Naive thymus-derived CD8-positive, alpha-beta T cell (primary cell): ENCODE data around the gene NUP54. TPM values are rescaled to one million over a fixed set of nuclear protein-coding genes. Genes with fewer than 3 reads are reported as not detected.
A peak's percentile ranks its signal among the peaks of the same experiment; 100 is the strongest.

Experiments used
- ATAC-seq, 2 donors: fragments of 150-1000 bp; cut with Tn5 transposase in 1 of 2; sonication (Bioruptor Pico), chemical (Tn5 transposase) in 1 of 2; 1 replicate in 1 of 2; 2 replicates in 1 of 2; pipeline ENCODE4 v1.10.0; 2021; ENCODE audit warnings: mild to moderate bottlenecking in 2 of 2, moderate library complexity in 2 of 2
- POLR2A ChIA-PET: fragments of 350-600 bp; sonication (Branson Sonifier 250); formaldehyde crosslinking; loops from one replicate; lab custom pipeline; 2021; ENCODE audit warnings: antibody characterized with exemption; lab: Charles Lee
- DNase-seq, 10 donors: peaks; one replicate each; pipeline versions ENCODE4 v3.0.0 to v3.0.0-alpha.2; 2020 to 2022
- H3K27ac Mint-ChIP-seq, 10 donors: one replicate each; pipeline ENCODE4 v1.8.0; 2020 to 2022; ENCODE audit warnings: mild to moderate bottlenecking in 10 of 10, mixed read lengths in 10 of 10, moderate library complexity in 4 of 10, inconsistent platforms in 1 of 10
- H3K27me3 Mint-ChIP-seq, 5 donors: one replicate each; pipeline ENCODE4 v1.8.0; 2021 to 2022; ENCODE audit warnings: mixed read lengths in 5 of 5
- H3K36me3 Mint-ChIP-seq, 3 donors: one replicate each; pipeline ENCODE4 v1.8.0; 2020 to 2022; ENCODE audit warnings: mixed read lengths in 3 of 3, mild to moderate bottlenecking in 2 of 3, inconsistent platforms in 1 of 3
- H3K4me1 Mint-ChIP-seq, 4 donors: one replicate each; pipeline ENCODE4 v1.8.0; 2021 to 2022; ENCODE audit warnings: mixed read lengths in 4 of 4
- H3K4me3 Mint-ChIP-seq, 10 donors: one replicate each; pipeline ENCODE4 v1.8.0; 2020 to 2022; ENCODE audit warnings: mild to moderate bottlenecking in 10 of 10, mixed read lengths in 10 of 10, moderate library complexity in 6 of 10, inconsistent platforms in 1 of 10
- H3K9me3 Mint-ChIP-seq, 9 donors: one replicate each; pipeline ENCODE4 v1.8.0; 2020 to 2022; ENCODE audit warnings: mixed read lengths in 9 of 9, mild to moderate bottlenecking in 3 of 9, inconsistent platforms in 1 of 9, moderate library complexity in 1 of 9
- polyA plus RNA-seq, 3 donors: library from polyadenylated mRNA; unstranded; fragments of 300-500 nt; fragmentation: Illumina TruSeq; gene quantifications; one replicate each; pipeline ENCODE4 v1.2.3, GENCODE V29; 2021
- total RNA-seq, 8 experiments: library from RNA in 2 of 8; stranded (reverse) in 2 of 8; gene quantifications; one replicate each; pipeline ENCODE4 v1.2.3 and lab custom pipeline; 2021 to 2026

Gene NUP54
- total and polyA plus RNA-seq, 5 experiments from 2014 or later: 36.8 to 59.9 (median 40.0) TPM

DNA sequence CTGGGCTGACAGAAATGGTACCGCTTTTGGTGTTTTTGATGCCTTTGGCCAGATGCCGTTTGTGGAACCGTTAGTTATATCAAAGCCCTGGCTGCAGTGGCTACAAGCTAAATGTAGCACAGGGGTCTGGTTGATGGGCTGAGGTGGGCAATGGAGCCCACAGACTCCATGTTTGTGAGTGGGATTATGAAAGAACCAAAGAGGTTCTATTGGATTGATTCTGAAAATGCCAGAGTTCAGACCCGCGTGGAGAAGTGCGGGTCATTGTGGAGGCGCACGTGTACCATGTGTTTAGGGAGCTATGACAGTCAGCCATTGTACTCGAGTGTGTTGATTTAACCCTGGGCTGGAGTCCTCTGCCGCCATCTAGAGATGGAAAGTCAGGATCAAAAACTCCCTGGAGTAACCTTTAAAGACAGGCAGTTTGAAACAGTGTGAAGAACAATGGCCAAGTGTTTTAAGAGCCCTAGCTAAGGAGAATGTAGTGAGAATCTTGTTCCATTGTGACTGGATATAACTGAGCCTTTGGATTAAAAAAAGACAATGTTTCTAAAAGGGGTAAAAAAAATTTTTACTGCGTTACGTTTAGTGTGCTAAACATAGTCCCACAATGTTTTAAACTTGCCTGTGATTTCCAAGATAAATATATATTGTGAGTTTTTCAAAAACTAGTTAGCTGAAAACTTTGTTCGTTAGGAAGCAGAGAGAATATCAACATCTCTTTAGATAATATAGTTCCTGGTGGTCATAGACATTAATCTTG, 61.0 kb downstream of the NUP54 start:
- DNase-seq: no peak
- no peak overlapping the region for H3K4me3 Mint-ChIP-seq
- H3K27me3 Mint-ChIP-seq: peaks cover 0 to 9% (median 1%) of the 10 kb centered on the region in 5 donors
- no peak for ATAC-seq
- H3K4me1 Mint-ChIP-seq: peaks cover 0 to 7% (median 0%) of the 10 kb centered on the region in 4 donors
- H3K27ac Mint-ChIP-seq: no peak overlapping the region
- POLR2A ChIA-PET: no interaction called here
- H3K36me3 Mint-ChIP-seq: no peaks in the 10 kb centered on the region
- no peaks in the 10 kb centered on the region for H3K9me3 Mint-ChIP-seq

- DNase-seq: no peak
- no peak overlapping the region for H3K4me3 Mint-ChIP-seq
- H3K36me3 Mint-ChIP-seq: no peaks in the 10 kb centered on the region
- ATAC-seq: no peak
- no peaks in the 10 kb centered on the region for H3K4me1 Mint-ChIP-seq
- H3K27ac Mint-ChIP-seq: no peak overlapping the region
- H3K9me3 Mint-ChIP-seq: no peaks in the 10 kb centered on the region
- H3K27me3 Mint-ChIP-seq: peaks cover 0 to 9% (median 4%) of the 10 kb centered on the region in 5 donors
- POLR2A ChIA-PET: no interaction called here
Measured at GRCh38 chr4:76084542-76084941, 63.7 kb downstream of the NUP54 start.

DNA sequence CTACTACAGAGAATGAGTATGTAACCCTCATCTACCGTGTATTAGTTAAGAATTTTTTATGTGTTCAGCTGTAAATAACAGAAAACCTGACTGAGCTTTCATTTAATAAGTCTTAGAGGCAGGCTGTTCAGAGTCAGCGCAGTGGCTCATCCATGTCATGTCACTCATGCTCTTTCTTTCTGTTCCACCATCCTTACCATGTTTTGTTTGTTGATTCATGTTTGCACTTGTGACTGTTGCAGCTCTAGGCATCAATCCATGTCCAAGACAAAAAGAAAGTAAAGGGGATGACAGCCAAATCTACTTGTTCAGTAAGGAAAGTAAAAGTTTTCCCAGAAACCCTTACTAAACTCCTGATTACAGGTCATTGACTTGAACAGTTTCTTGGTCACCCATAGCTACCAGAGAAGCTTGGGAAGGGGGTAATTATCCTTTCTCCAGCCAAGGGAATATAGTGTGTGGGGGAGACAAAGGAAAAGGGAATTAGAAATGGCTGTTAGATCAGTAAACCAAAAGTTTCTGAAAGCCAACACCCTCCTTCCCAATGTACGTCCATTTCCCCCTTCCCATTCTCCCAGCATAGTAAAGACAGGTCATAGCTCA, 64.7 kb downstream of the NUP54 start:
- DNase-seq (no peak), ATAC-seq (no peak)
- Mint-ChIP-seq H3K36me3 (no peaks in the 10 kb centered on the region), H3K4me1 (no peaks in the 10 kb centered on the region), H3K27me3 (peaks cover 0 to 9% (median 5%) of the 10 kb centered on the region in 5 donors), H3K27ac (no peak overlapping the region), H3K4me3 (no peak overlapping the region), H3K9me3 (no peaks in the 10 kb centered on the region)
- POLR2A ChIA-PET: no interaction called here

DNA sequence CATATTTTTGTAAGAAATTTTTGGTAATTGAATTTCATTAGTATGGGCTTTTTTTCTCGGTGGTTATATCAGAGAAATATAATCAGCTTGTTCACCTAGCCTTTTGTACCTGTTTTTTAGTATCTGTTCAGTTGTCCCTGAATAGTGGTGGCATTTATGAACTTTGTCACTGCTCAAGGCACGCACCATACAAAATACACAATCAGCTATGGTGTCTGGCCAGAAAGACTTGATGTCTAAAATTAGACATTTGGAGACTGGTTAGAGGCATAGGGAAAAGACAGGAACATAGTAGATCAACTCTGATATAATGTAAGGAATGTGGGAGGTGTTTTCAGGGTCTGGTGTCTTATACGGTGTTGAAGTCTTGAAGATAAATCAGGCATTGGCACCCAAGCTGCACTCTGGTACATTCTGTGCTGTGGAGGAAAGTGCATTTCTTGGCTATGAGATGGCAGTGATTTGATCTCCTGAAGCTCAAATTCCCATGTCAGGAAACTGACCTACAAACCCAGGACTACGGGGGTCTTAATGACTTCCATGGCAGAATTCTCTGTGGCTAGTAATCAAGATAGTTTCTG, 70.1 kb downstream of the NUP54 start:
- Mint-ChIP-seq H3K9me3 (no peaks in the 10 kb centered on the region), H3K4me1 (no peaks in the 10 kb centered on the region), H3K36me3 (no peaks in the 10 kb centered on the region), H3K27ac (no peak overlapping the region), H3K27me3 (peaks cover 0 to 7% (median 0%) of the 10 kb centered on the region in 5 donors), H3K4me3 (no peak overlapping the region)
- POLR2A ChIA-PET: no interaction called here
- DNase-seq (no peak), ATAC-seq (no peak)

DNA sequence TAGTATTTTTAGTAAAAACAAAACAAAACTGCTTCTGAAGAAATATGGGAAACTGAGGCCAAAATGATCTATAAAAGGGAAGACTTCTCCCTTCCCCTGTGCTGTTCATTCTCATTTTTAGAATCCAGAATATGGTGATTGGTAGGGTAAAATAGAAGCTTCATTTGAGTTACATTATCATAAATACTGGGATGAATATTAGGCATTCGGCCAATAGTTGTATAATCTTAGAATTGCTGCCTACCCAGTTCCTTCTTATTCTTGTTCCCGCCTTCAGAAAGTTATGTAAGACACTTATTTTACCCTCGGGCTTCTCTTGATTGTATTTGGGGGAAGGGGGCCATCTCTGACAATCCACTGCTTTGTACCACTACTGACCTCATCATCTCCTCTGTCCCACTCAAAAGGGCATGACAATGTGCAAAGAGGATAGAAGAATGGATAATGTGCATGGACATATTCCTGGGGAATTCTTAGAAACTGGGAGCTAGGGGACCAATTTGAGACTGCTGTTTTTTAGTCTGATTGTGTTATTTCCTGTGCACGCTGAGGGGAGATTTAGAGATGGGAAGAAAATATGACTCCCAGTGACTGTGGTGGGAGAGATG, 73.1 kb downstream of the NUP54 start:
- DNase-seq (no peak), ATAC-seq (no peak)
- POLR2A ChIA-PET: no interaction called here
- no peaks in the 10 kb centered on the region for H3K9me3 Mint-ChIP-seq
- no peaks in the 10 kb centered on the region for H3K4me1 Mint-ChIP-seq
- peaks cover 0 to 6% (median 0%) of the 10 kb centered on the region in 5 donors for H3K27me3 Mint-ChIP-seq
- H3K4me3 Mint-ChIP-seq: no peak overlapping the region
- no peak overlapping the region for H3K27ac Mint-ChIP-seq
- H3K36me3 Mint-ChIP-seq: no peaks in the 10 kb centered on the region

GRCh38 chr4:76074468-76074867, 73.7 kb downstream of the NUP54 start, which contains the start of gene ART3:
TSS of gene ART3 (plus strand) at chr4:76074709. CDS start at chr4:76075890, 1,181 bp downstream.
- DNase-seq (no peak), ATAC-seq (no peak)
- Mint-ChIP-seq H3K36me3 (no peaks in the 10 kb centered on the region), H3K4me3 (no peak within 1 kb of the TSS), H3K27ac (no peak within 1 kb of the TSS), H3K4me1 (no peaks in the 10 kb centered on the region), H3K27me3 (peaks cover 0 to 4% (median 0%) of the 10 kb centered on the region in 5 donors), H3K9me3 (no peaks in the 10 kb centered on the region)
- POLR2A ChIA-PET: no interaction called here

DNA sequence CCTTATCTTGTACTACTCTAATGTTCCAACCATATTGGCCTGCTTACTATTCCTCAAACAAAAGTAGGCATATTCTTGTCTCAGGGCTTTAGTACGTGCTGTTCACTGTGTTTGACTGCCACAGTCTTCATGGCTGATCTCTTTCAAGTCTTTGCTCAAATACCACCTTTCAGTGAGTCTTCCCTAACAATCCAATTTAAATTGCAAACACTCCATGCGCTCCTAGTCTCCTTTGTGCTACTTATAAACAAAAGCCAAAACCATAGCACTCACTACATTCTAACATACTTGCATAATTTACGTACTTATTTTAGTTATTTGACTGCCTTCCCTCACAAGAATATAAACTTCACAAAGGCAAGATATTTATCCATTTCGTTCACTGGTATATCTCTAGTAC, 75.4 kb downstream of the NUP54 start:
- Mint-ChIP-seq H3K27me3 (no peaks in the 10 kb centered on the region), H3K4me1 (no peaks in the 10 kb centered on the region), H3K9me3 (no peaks in the 10 kb centered on the region), H3K4me3 (no peak overlapping the region), H3K36me3 (no peaks in the 10 kb centered on the region), H3K27ac (no peak overlapping the region)
- POLR2A ChIA-PET: no interaction called here
- DNase-seq (no peak), ATAC-seq (no peak)

GRCh38 chr4:76067652-76068286, 80.4 kb downstream of the NUP54 start:
- no peaks in the 10 kb centered on the region for H3K4me1 Mint-ChIP-seq
- H3K4me3 Mint-ChIP-seq: no peak overlapping the region
- peak; percentile 69 to 75 for ATAC-seq

DNA sequence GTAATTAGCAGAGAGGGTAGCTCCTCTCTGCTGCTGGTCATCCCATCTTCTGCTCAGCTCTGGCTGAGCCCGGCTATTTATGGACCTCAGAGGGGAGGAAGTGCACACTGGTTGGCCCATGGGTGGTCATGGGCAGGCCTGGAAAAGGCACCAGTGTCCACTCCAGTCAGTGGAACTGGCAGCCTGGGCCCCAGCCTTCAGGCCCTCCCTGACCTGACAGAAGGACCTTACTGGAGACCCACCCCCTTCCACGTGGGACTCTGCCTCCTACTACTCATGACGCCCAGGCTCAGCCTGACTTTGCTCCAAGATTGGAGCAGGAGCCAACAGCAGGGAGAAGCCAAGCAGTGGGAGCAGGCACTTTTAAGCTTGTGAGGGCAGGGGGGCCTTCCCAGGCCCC, 81.7 kb downstream of the NUP54 start:
- Mint-ChIP-seq H3K36me3 (no peaks in the 10 kb centered on the region), H3K4me1 (peaks cover 0 to 6% (median 0%) of the 10 kb centered on the region in 4 donors), H3K4me3 (no peak overlapping the region), H3K27ac (no peak overlapping the region), H3K27me3 (peaks cover 0 to 8% (median 2%) of the 10 kb centered on the region in 5 donors), H3K9me3 (no peaks in the 10 kb centered on the region)
- ATAC-seq: no peak
- POLR2A ChIA-PET: no interaction called here
- no peak for DNase-seq

More at GRCh38 chr4:76067652-76068286, 80.4 kb downstream of the NUP54 start:
- Mint-ChIP-seq H3K27me3 (peaks cover 0 to 3% (median 2%) of the 10 kb centered on the region in 5 donors), H3K9me3 (no peaks in the 10 kb centered on the region), H3K36me3 (no peaks in the 10 kb centered on the region), H3K27ac (no peak overlapping the region)
- DNase-seq: peak; percentile 39 to 82 (median 60)
- POLR2A ChIA-PET: no interaction called here

Other genes with a start within 250 kb of the NUP54 start
- 1 to 10 TPM; 1.6 to 1.8 TPM for gene PPEF2, start 245.9 kb downstream of the NUP54 start, total RNA-seq
- gene PPEF2, start 245.9 kb downstream of the NUP54 start, polyA plus RNA-seq: not detected
- gene NAAA, start 207.4 kb downstream of the NUP54 start, total RNA-seq: 10 to 100 TPM; 81.0 to 82.4 TPM
- gene NAAA, start 207.4 kb downstream of the NUP54 start, polyA plus RNA-seq: 10 to 100 TPM; 63.1 to 87.9 (median 63.4) TPM
- gene SDAD1, start 157.5 kb downstream of the NUP54 start, total RNA-seq: 10 to 100 TPM; 55.5 to 66.0 TPM
- gene SDAD1, start 157.5 kb downstream of the NUP54 start, polyA plus RNA-seq: 10 to 100 TPM; 71.7 to 91.9 (median 78.3) TPM
- not detected for gene CXCL9, start 140.9 kb downstream of the NUP54 start, total RNA-seq
- gene CXCL9, start 140.9 kb downstream of the NUP54 start, polyA plus RNA-seq: not detected
- gene CXCL10, start 124.9 kb downstream of the NUP54 start, total RNA-seq: not detected
- not detected for gene CXCL10, start 124.9 kb downstream of the NUP54 start, polyA plus RNA-seq
- gene CXCL11, start 112.3 kb downstream of the NUP54 start, total RNA-seq: not detected
- not detected for gene CXCL11, start 112.3 kb downstream of the NUP54 start, polyA plus RNA-seq
- not detected for gene ART3, start 73.7 kb downstream of the NUP54 start, total RNA-seq
- not detected for gene ART3, start 73.7 kb downstream of the NUP54 start, polyA plus RNA-seq
- gene SCARB2, start 65.4 kb upstream of the NUP54 start, total RNA-seq: 10 to 100 TPM; 23.2 to 25.8 TPM
- gene SCARB2, start 65.4 kb upstream of the NUP54 start, polyA plus RNA-seq: 10 to 100 TPM; 11.0 to 14.3 (median 14.0) TPM
- gene FAM47E, start 103.3 kb upstream of the NUP54 start, total RNA-seq: 1 to 10 TPM in 1 of 2 experiments, under 1 TPM in 1; 0.60 to 1.3 TPM
- under 1 TPM in 1 of 3 donors, not detected in 2; 0.64 TPM for gene FAM47E, start 103.3 kb upstream of the NUP54 start, polyA plus RNA-seq
- gene STBD1, start 158.3 kb upstream of the NUP54 start, total RNA-seq: under 1 TPM; 0.38 to 0.49 TPM
- under 1 TPM; 0.16 to 0.66 (median 0.19) TPM for gene STBD1, start 158.3 kb upstream of the NUP54 start, polyA plus RNA-seq